Mucosa of gallbladder (tissue), 1 donor: ENCODE results near the gene MDN1. TPM values are rescaled to one million over a fixed set of nuclear protein-coding genes. Genes with fewer than 3 reads are reported as not detected.

ENCODE experiments used
- DNase-seq: peaks from one replicate; pipeline ENCODE4 v3.0.0-alpha.2; 2020; ENCODE audit warnings: low spot score
- total RNA-seq: library from RNA; stranded (reverse); gene quantifications from one replicate; pipeline ENCODE4 v1.2.1, GENCODE V29; 2021
- donor health status: DM: no; HTN: no; CAD: no.

MDN1 gene
- total RNA-seq, 1 donor from 2014 or later = 19.2 TPM

- DNase-seq = no peak
These were observed 128.7 kb downstream of the MDN1 start for GRCh38 chr6:89690944-89691324.

GRCh38 chr6:89689732-89690131 is 129.9 kb downstream of the MDN1 start:
- no peak for DNase-seq

- DNase-seq = no peak
These were observed 131.3 kb downstream of the MDN1 start for GRCh38 chr6:89688328-89688727.

- no peak for DNase-seq
These were observed 134.3 kb downstream of the MDN1 start for GRCh38 chr6:89685311-89685710.

- no peak for DNase-seq
These were observed 136.6 kb downstream of the MDN1 start for GRCh38 chr6:89682991-89683390.

- DNase-seq = no peak
These were observed 137.5 kb downstream of the MDN1 start for GRCh38 chr6:89681983-89682564.

GRCh38 chr6:89680551-89680950 is 139.0 kb downstream of the MDN1 start:
- DNase-seq = no peak

GRCh38 chr6:89680150-89680549 is 139.4 kb downstream of the MDN1 start:
- DNase-seq = no peak

GRCh38 chr6:89679215-89680120 is 140.1 kb downstream of the MDN1 start:
- no peak for DNase-seq

GRCh38 chr6:89678531-89678930 is 141.1 kb downstream of the MDN1 start:
- DNase-seq = no peak

GRCh38 chr6:89675949-89676748 is 143.4 kb downstream of the MDN1 start:
- DNase-seq = no peak

- no peak for DNase-seq
These were observed 148.5 kb downstream of the MDN1 start for GRCh38 chr6:89670935-89671565.

GRCh38 chr6:89669002-89669401 is 150.6 kb downstream of the MDN1 start:
- DNase-seq = no peak

GRCh38 chr6:89667872-89668556 is 151.6 kb downstream of the MDN1 start:
- DNase-seq = no peak

- no peak for DNase-seq
These were observed 156.9 kb downstream of the MDN1 start for GRCh38 chr6:89662659-89663223.

GRCh38 chr6:89661559-89661958 is 158.0 kb downstream of the MDN1 start:
- no peak for DNase-seq

GRCh38 chr6:89660981-89661380 is 158.6 kb downstream of the MDN1 start:
- DNase-seq = no peak

GRCh38 chr6:89657445-89658158 is 162.0 kb downstream of the MDN1 start:
- DNase-seq = no peak

GRCh38 chr6:89655122-89655521 is 164.5 kb downstream of the MDN1 start:
- DNase-seq = no peak

- no peak for DNase-seq
These were observed 169.0 kb downstream of the MDN1 start for GRCh38 chr6:89650579-89650978.
